GM19397 (cell line): ENCODE measurements around the gene LSM14B.

ENCODE experiments used
- ATAC-seq: cut with Tn5 transposase; IDR thresholded peaks from one replicate; pipeline ENCODE4 v1.9.1; 2021; ENCODE audit warnings: mild to moderate bottlenecking, moderate library complexity; ENCODE audit not compliant: unreplicated experiment

Gene LSM14B

DNA sequence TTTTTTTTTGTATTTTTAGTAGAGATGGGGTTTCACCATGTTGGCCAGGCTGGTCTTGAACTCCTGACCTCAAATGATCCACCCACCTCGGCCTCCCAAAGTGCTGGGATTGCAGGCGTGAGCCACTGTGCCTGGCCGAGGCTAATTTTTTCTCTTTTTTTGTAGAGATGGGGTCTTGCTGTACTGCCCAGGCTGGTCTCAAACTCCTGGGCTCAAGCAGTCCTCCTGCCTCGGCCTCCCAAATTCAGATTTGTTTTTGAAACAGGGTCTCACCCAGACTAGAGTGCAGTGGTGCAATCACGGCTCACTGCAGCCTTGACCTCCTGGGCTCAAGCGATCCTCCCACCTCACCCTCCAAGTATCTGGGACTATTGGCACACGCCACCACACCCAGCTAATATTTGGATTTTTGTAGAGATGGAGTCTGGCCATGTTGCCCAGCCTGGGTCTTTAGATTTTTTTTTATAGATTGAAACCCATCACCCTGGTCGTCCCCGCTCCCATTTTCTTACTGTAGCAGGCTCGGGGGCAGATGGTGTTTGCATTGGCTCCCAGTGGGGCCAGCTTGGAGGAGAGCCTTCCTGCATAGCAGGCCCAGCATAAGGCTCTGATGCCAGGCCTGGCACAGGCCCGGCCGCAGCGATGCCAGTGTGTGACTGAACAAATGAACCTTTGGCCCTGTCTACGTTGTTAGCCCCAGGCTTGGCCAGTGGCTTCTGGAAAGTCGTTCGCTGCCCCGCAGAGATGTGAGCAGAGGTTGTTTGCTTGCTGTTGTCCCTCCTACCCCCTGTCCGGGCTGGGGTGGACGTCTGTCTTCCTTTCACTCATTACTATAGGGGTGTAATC, 56.3 kb downstream of the LSM14B start:
- ATAC-seq, result no peak

DNA sequence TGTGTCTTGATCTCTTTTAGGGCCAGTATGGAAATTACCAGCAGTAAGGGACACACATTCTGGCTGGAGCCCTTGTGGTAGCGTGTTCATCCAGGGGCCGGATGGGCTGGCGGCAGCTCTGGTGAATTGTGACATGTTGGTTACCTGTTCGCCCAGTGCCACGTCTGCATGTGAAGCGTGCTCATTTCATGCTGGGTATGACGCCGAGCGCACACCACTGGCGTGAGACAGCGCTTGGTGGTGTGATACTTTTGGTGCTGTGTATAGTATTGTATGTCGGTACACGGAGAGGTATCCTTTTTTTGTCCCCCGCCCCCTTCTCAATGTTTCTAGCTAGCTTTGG, 56.9 kb downstream of the LSM14B start:
- no peak for ATAC-seq

DNA sequence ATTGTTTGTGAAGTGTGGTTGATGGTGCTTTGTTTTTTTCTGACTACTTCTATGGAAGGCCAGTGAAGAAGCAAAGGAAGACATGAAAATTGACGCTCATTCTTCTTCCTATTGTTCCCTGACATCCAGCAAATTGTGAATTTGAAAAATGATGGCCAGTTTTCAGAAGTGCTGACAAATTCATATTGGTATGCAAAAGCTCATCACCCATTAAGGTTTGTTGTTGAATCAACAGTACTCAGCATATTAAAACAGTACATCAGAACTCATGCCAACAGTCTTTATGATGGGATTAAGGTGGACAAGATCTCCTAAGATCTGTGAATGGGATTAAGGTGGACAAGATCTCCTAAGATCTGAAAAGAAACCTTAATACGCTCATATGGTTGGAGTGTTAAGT, 59.5 kb downstream of the LSM14B start:
- no peak for ATAC-seq

DNA sequence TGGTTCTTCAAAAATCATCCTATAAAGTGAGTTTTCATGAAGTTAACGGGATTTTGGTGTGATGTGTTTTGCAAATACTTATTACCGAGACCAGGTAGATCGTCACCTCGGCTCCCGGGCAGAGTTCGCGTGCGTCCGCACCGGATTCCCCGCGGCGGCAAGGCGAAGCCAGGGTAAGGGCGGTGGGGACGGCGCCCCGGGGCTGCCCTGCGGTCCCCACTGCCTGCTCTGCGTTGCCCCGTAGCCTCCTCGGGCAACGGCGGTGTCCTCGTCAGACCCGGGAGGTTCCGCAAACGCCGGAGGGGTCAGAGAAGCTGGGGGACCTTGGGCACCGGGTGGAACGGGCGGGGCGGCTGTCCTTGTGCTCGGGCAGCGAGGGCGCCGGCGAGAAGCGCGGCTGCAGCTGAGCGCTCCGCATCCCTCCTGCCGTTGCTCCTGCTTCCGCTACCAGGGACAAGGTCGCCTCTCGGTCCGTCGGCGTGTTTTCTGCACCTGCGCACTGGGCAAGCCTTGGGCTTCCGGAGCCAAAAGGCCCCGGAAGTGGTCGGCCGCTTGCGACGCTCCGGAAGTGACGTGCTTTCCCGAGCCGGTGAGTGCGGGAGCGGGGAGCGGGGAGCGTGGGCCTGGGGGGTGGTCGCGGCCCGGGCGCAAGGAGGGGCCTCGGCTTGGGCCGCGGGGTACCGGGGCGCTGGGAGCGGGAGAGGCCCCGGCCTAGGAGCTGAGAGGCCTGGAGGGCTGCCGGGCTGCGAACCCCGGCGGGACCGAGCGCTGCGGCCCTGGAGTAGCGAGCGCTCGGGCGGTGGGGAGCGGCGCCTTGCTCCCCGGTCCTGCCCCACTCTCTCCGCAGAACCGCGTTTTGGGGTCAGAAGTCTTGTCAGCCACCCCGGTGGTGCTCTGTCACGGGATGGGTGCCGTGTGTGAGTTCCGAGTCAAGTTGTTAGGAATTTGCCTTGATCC, 60.5 kb downstream of the LSM14B start, which contains the start of gene MTG2:
Gene MTG2 (plus strand): TSS at position 560 of the 957 bp plus-strand sequence. CDS start 10,393 bp downstream, outside the sequence.
- peak; percentile 92 for ATAC-seq

DNA sequence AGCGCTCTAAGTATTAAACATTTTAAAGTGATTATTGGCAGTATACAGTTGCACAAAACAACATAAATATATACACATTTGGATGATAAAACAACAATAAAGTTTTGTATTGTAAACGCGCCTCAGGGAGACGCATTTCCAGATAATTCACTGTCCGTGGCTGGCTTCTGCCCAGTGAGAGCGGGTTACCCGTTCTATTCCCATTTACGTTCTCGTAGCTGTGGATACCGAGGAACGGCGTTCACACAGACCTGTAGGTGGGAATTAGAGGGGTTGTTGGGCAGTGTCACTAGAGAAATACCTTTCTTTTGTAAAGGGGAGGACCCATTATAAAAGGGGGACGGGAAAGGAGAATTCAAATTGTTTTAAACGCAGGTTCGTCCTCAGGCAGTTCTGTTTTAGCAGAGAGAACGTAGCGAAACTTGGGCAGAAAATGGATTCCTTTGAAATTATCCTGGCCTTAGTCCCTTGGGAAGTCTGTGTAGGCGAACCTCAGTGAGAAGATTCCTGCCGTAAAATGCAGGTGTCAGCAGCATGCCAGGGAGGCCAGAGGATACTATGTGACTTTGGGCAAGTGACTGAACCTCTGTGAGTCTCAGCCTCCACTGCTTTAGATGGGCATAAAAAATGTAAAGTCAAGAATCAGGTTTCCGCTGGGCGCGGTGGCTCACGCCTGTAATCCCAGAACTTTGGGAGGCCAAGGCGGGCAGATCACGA, 61.3 kb downstream of the LSM14B start:
- ATAC-seq, result no peak
